HepG2 (cell line): ENCODE measurements around the gene IKBIP. TPM values are rescaled to one million over a fixed set of nuclear protein-coding genes. Genes with fewer than 3 reads are reported as not detected.
A peak's percentile ranks its signal among the peaks of the same experiment; 100 is the strongest.

Source experiments
- ATAC-seq: fragments of 200-7000 bp; cut with Tn5 transposase; 3 replicates; pipeline ENCODE4 v1.9.1; 2020; ENCODE audit warnings: mild to moderate bottlenecking, moderate library complexity
- Bru-seq: library from RNA; stranded (reverse); fragments of 400-500 nt; gene quantifications from one replicate; lab custom pipeline; 2021; lab: Mats Ljungman, UMichigan
- BruChase-seq, 2 experiments: library from RNA; stranded (reverse); fragments of 400-500 nt; gene quantifications; one replicate each; lab custom pipeline; 2021; lab: Mats Ljungman, UMichigan
- BruUV-seq: library from RNA; stranded (reverse); fragments of 400-500 nt; replicated peaks from 2 replicates; lab custom pipeline; 2021; lab: Mats Ljungman, UMichigan
- CTCF ChIA-PET: fragments of 300-600 bp; formaldehyde crosslinking; extraction: SDS; loops from one replicate; lab custom pipeline; 2021; ENCODE audit warnings: low total read pairs, inconsistent platforms, low intra/inter-chr PET ratio; lab: Yijun Ruan, JAX
- POLR2A ChIA-PET: fragments of 350-600 bp; sonication (Branson Sonifier 250); formaldehyde crosslinking; loops from one replicate; lab custom pipeline; 2020; ENCODE audit warnings: antibody characterized with exemption, inconsistent platforms; lab: Yijun Ruan, JAX
- DNase-seq: peaks from one replicate; pipeline ENCODE4 v3.0.0-alpha.2; 2015; ENCODE audit warnings: low spot score
- FAIRE-seq: peaks from 3 replicates; lab custom pipeline; 2011; peaks lifted over from hg19 to GRCh38; lab: Jason Lieb, UNC
- H2AFZ ChIP-seq: one replicate; pipeline ENCODE4 v1.6.1; 2011; ENCODE audit warnings: low read length, inconsistent platforms
- H3K27ac ChIP-seq: fragments of 300-600 bp; 3 replicates; pipeline ENCODE4 v1.8.0; 2011; ENCODE audit warnings: mixed run types, mild to moderate bottlenecking, mixed read lengths, low read length, inconsistent platforms; ENCODE audit not compliant: insufficient read depth; ENCODE audit errors: extremely low read length
- H3K27me3 ChIP-seq, 2 experiments: fragments of 200-600 bp in 1 of 2; 2 replicates in 1 of 2; 3 replicates in 1 of 2; pipeline versions ENCODE4 v1.6.0 to v1.8.0; 2011; ENCODE audit warnings: low read length in 2 of 2, mild to moderate bottlenecking in 2 of 2, moderate library complexity in 2 of 2, inconsistent platforms in 1 of 2; ENCODE audit not compliant: insufficient read depth in 2 of 2, control insufficient read depth in 1 of 2
- H3K36me3 ChIP-seq, 2 experiments: fragments of 200-600 bp in 1 of 2; replicated peaks in 1 of 2; 2 replicates in 1 of 2; 3 replicates in 1 of 2; pipeline versions ENCODE4 v1.5.1 to v1.8.0; 2011; ENCODE audit warnings: low read length in 2 of 2, inconsistent platforms in 1 of 2; ENCODE audit not compliant: insufficient read depth in 2 of 2, control insufficient read depth in 1 of 2
- H3K4me1 ChIP-seq: 2 replicates; pipeline ENCODE4 v1.5.1; 2012; ENCODE audit warnings: low read length, inconsistent platforms; ENCODE audit not compliant: insufficient read depth
- H3K4me2 ChIP-seq: 2 replicates; pipeline ENCODE4 v1.6.0; 2011; ENCODE audit warnings: low read depth, low read length, inconsistent platforms
- H3K4me3 ChIP-seq, 3 experiments: fragments of 200-600 bp in 1 of 3; sonication (generic), shearing (Covaris generic) in 1 of 3; replicated peaks in 1 of 3; 2 replicates each; pipeline ENCODE4 v1.5.1; 2011 to 2016; ENCODE audit warnings: low read length in 3 of 3, inconsistent platforms in 2 of 3, low read depth in 2 of 3, mild to moderate bottlenecking in 2 of 3, control low read depth in 1 of 3, mixed read lengths in 1 of 3; ENCODE audit not compliant: insufficient read depth in 1 of 3
- H3K79me2 ChIP-seq: one replicate; pipeline ENCODE4 v1.6.1; 2011; ENCODE audit warnings: low read length, inconsistent platforms; ENCODE audit not compliant: insufficient read depth
- H3K9ac ChIP-seq: 2 replicates; pipeline ENCODE4 v1.6.0; 2011; ENCODE audit warnings: mild to moderate bottlenecking, low read depth, low read length, inconsistent platforms; ENCODE audit not compliant: insufficient read depth
- H3K9me3 ChIP-seq: 2 replicates; pipeline ENCODE4 v1.5.1; 2012; ENCODE audit warnings: mild to moderate bottlenecking, low read length
- H4K20me1 ChIP-seq: 2 replicates; pipeline ENCODE4 v1.6.0; 2011; ENCODE audit warnings: inconsistent platforms, mild to moderate bottlenecking, low read length, moderate library complexity; ENCODE audit not compliant: insufficient read depth
- THAP11 ChIP-seq: IDR thresholded peaks from 2 replicates; pipeline ENCODE4 v1.6.1; 2016; ENCODE audit warnings: missing biosample characterization, missing genetic modification reagents
- WGBS: methylation state at CpG from one replicate; pipeline ENCODE4 v1.1.6; 2017; ENCODE audit warnings: low lambda C conversion rate; 5-methylcytosine and 5-hydroxymethylcytosine counted together
- in situ Hi-C: cut with HindIII; loops from 2 replicates; pipeline ENCODE4 v1.10.0; 2017; ENCODE audit warnings: low pct_unique_long_range_greater_than_20kb; ENCODE audit not compliant: extremely low pct_ligation_motif_present
- intact Hi-C: fragments of 100-400 bp; cut with micrococcal nuclease; formaldehyde crosslinking; loops from one replicate; pipeline ENCODE4 v1.10.0; 2022; ENCODE audit not compliant: unreplicated experiment
- long read RNA-seq, 2 experiments: library from RNA in 1 of 2; library from polyadenylated mRNA in 1 of 2; stranded (forward) in 1 of 2; unstranded in 1 of 2; transcript quantifications; one replicate each; pipeline ENCODE4 v2.0.0, GENCODE V29; 2019 to 2022
- polyA minus RNA-seq, 3 experiments: library from RNA; depleted of rRNA, polyadenylated mRNA; stranded (reverse); fragments of >200 nt; gene quantifications; 2 replicates each; pipeline ENCODE4 v1.2.3, GENCODE V29; 2011; ENCODE audit warnings: low replicate concordance in 1 of 3
- polyA plus RNA-seq, 8 experiments: library from polyadenylated mRNA; depleted of rRNA in 3 of 8; stranded (reverse) in 7 of 8; unstranded in 1 of 8; fragments of >200 nt; fragmentation: Illumina TruSeq in 4 of 8; extraction: Trizol in 4 of 8; gene quantifications; 2 replicates each; pipeline versions ENCODE4 v1.2.1 to v1.2.3, GENCODE V29; 2011 to 2016; ENCODE audit warnings: low read depth in 4 of 8, missing spikeins in 1 of 8, mixed read lengths in 1 of 8; ENCODE audit not compliant: insufficient read depth in 1 of 8
- total RNA-seq, 5 experiments: library from RNA; depleted of rRNA; stranded (reverse); fragments of >200 nt; fragmentation: Illumina TruSeq; extraction: Trizol; gene quantifications; 2 replicates each; pipeline ENCODE4 v1.2.3, GENCODE V29; 2016; ENCODE audit warnings: low read depth in 1 of 5
- TF ChIP-seq, protein P1 (sequence below): sonication (generic); formaldehyde crosslinking; IDR thresholded peaks from 2 replicates; pipeline ENCODE4 v1.5.0; 2020; ENCODE audit warnings: missing genetic modification reagents
- TF ChIP-seq, protein P2 (sequence below): sonication (generic); formaldehyde crosslinking; IDR thresholded peaks from one replicate; pipeline ENCODE4 v1.5.1; 2020; ENCODE audit warnings: mild to moderate bottlenecking, missing genetic modification reagents; ENCODE audit errors: not compliant biosample characterization

IKBIP gene, protein sequence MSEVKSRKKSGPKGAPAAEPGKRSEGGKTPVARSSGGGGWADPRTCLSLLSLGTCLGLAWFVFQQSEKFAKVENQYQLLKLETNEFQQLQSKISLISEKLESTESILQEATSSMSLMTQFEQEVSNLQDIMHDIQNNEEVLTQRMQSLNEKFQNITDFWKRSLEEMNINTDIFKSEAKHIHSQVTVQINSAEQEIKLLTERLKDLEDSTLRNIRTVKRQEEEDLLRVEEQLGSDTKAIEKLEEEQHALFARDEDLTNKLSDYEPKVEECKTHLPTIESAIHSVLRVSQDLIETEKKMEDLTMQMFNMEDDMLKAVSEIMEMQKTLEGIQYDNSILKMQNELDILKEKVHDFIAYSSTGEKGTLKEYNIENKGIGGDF
- total RNA-seq (2016; rRNA removed; fragmentation: Illumina TruSeq; extraction: Trizol) (50.4 and 55.5 TPM in 2 replicates), polyA plus RNA-seq (2011; rRNA removed) (13.1 and 20.0 TPM in 2 replicates), polyA minus RNA-seq (2011; rRNA and poly(A)+ RNA removed; ENCODE audit: low replicate concordance) (2.1 and 3.1 TPM in 2 replicates), Bru-seq, nascent RNA (percentile 79 among the genes with signal in this experiment), BruChase-seq, experiment 1, labeled RNA remaining after a 6-hour chase (percentile 83 among the genes with signal in this experiment), BruChase-seq, experiment 2, labeled RNA remaining after a 2-hour chase (percentile 74 among the genes with signal in this experiment)
- total RNA-seq (2016; cell fraction: cytosol; rRNA removed; fragmentation: Illumina TruSeq; extraction: Trizol; ENCODE audit: low read depth): 12.8 and 13.3 TPM in 2 replicates
- 49.3 and 57.3 TPM in 2 replicates for total RNA-seq (2016; cell fraction: insoluble cytoplasmic fraction; rRNA removed; fragmentation: Illumina TruSeq; extraction: Trizol)
- total RNA-seq (2016; cell fraction: membrane; rRNA removed; fragmentation: Illumina TruSeq; extraction: Trizol): 26.4 and 30.6 TPM in 2 replicates
- total RNA-seq (2016; cell fraction: nucleus; rRNA removed; fragmentation: Illumina TruSeq; extraction: Trizol): 45.6 and 51.3 TPM in 2 replicates
- polyA plus RNA-seq (2011; cell fraction: cytosol; rRNA removed): 11.1 and 13.4 TPM in 2 replicates
- 3.2 and 5.0 TPM in 2 replicates for polyA plus RNA-seq (2011; cell fraction: nucleus; rRNA removed)
- polyA plus RNA-seq (2012): 27.7 and 37.0 TPM in 2 replicates
- 12.5 and 13.4 TPM in 2 replicates for polyA plus RNA-seq (2016; cell fraction: cytosol; fragmentation: Illumina TruSeq; extraction: Trizol; ENCODE audit: low read depth)
- polyA plus RNA-seq (2016; cell fraction: insoluble cytoplasmic fraction; fragmentation: Illumina TruSeq; extraction: Trizol; ENCODE audit: low read depth): 45.9 and 51.3 TPM in 2 replicates
- 22.0 and 23.3 TPM in 2 replicates for polyA plus RNA-seq (2016; cell fraction: membrane; fragmentation: Illumina TruSeq; extraction: Trizol; ENCODE audit: low read depth)
- 59.6 and 61.9 TPM in 2 replicates for polyA plus RNA-seq (2016; cell fraction: nucleus; fragmentation: Illumina TruSeq; extraction: Trizol; ENCODE audit: insufficient read depth, low read depth)
- polyA minus RNA-seq (2011; cell fraction: cytosol; rRNA and poly(A)+ RNA removed): 12.5 and 14.2 TPM in 2 replicates
- polyA minus RNA-seq (2011; cell fraction: nucleus; rRNA and poly(A)+ RNA removed): 8.5 and 10.9 TPM in 2 replicates
- long read RNA-seq, experiment 1, transcript IKBIP-201 (3 exons, 3,189 nt): major isoform, 41 of 88 reads
- long read RNA-seq, experiment 1, transcript IKBIP-202 (3 exons, 1,645 nt): minor isoform, 27 of 88 reads
- long read RNA-seq, experiment 1, transcript IKBIP-203 (2 exons, 1,368 nt): minor isoform, 15 of 88 reads
- long read RNA-seq, experiment 1, partial matches to known transcripts: 0 of 88 reads
- long read RNA-seq, experiment 1, other reads (novel, unspliced or antisense): 5 of 88 reads
- long read RNA-seq, experiment 2, transcript IKBIP-203 (2 exons, 1,368 nt): minor isoform, 9 of 72 reads
- long read RNA-seq, experiment 2, transcript IKBIP-201 (3 exons, 3,189 nt): minor isoform, 11 of 72 reads
- long read RNA-seq, experiment 2, transcript IKBIP-202 (3 exons, 1,645 nt): major isoform, 23 of 72 reads
- long read RNA-seq, experiment 2, partial matches to known transcripts: 11 of 72 reads
- long read RNA-seq, experiment 2, other reads (novel, unspliced or antisense): 18 of 72 reads

DNA sequence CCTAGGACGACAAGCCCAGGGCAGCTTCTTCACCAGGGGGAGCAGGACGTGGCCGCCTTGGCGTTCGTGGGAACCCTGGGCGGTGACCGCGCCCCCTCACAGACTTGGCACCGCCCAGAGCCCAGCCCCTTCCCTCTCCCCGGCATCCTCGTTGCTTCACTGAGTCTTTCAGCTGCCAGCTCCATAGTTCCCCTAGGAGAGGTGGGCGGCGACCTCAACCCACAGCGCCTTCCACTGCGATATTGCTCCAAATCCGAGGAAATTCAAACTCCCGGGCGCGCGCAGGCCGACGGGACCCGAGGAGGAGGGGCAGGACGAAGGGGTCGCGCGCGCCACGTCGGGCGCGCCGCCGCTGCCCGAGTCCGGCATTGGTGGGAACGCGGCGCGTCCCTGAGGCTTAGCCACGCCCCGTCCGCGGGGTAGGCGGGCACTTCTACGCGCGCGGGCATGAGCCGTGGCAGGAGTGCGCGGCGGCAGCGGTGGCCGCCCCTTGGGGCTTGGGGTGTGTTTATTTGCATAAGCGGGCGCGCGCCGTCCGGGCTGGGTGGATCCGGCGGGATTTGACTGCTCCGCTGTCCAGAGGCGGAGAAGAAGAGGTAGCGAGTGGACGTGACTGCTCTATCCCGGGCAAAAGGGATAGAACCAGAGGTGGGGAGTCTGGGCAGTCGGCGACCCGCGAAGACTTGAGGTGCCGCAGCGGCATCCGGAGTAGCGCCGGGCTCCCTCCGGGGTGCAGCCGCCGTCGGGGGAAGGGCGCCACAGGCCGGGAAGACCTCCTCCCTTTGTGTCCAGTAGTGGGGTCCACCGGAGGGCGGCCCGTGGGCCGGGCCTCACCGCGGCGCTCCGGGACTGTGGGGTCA is at the start of gene IKBIP, which contains the start of gene APAF1:
IKBIP (minus strand) TSS at position 77 of the 860 bp plus-strand sequence. CDS start 87 bp downstream, outside the sequence.
APAF1 (plus strand) TSS at position 579 of the 860 bp plus-strand sequence. CDS start 3,070 bp downstream, outside the sequence.
- peak within 1 kb of the TSS; percentile 70 for H3K4me2 ChIP-seq
- no TSS peak for BruUV-seq
- ChIA-PET CTCF (no interaction called here), POLR2A (interaction anchor here (0.5 to 1.7 kb wide), 3 partner anchors 51 to 130 kb away, joined by 3 to 21 read pairs (median 4); partner anchors contain the start of genes SLC25A3 and TMPO)
- peak within 1 kb of the TSS; percentile 66 for H2AFZ ChIP-seq
- H3K79me2 ChIP-seq: peaks cover 61% of the 10 kb centered on the region
- H3K36me3 ChIP-seq: peaks cover 1 to 15% of the 10 kb centered on the region in 2 experiments; a peak in 3 of 5 replicates
- WGBS: under 1% methylated on average over 26 of the region's 91 CpGs
- no peaks in the 10 kb centered on the region; a peak in 1 of 5 replicates for H3K27me3 ChIP-seq
- ATAC-seq (peak; percentile 92), FAIRE-seq (peak; percentile 58), DNase-seq (peak; percentile 89)
- intact Hi-C loops (loop anchor here (1.0 to 2.0 kb wide), 3 partner anchors 52 to 142 kb away; partner anchors contain the start of gene SLC25A3), in situ Hi-C loops (no loop called here)
- no peaks in the 10 kb centered on the region for H3K9me3 ChIP-seq
- H3K4me1 ChIP-seq: peaks cover 40% of the 10 kb centered on the region
- peak within 1 kb of the TSS; percentile 91 for H3K9ac ChIP-seq
- H4K20me1 ChIP-seq: no peaks in the 10 kb centered on the region; the same call in 1 of the 2 replicates
- peak within 1 kb of the TSS; percentile 84 for H3K27ac ChIP-seq
- H3K4me3 ChIP-seq: peak within 1 kb of the TSS; percentile 88 to 99 (median 95)
- TF ChIP-seq, protein P1, sequence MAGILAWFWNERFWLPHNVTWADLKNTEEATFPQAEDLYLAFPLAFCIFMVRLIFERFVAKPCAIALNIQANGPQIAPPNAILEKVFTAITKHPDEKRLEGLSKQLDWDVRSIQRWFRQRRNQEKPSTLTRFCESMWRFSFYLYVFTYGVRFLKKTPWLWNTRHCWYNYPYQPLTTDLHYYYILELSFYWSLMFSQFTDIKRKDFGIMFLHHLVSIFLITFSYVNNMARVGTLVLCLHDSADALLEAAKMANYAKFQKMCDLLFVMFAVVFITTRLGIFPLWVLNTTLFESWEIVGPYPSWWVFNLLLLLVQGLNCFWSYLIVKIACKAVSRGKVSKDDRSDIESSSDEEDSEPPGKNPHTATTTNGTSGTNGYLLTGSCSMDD (CRISPR knock-in tag): no peak
- TF ChIP-seq, protein P2, sequence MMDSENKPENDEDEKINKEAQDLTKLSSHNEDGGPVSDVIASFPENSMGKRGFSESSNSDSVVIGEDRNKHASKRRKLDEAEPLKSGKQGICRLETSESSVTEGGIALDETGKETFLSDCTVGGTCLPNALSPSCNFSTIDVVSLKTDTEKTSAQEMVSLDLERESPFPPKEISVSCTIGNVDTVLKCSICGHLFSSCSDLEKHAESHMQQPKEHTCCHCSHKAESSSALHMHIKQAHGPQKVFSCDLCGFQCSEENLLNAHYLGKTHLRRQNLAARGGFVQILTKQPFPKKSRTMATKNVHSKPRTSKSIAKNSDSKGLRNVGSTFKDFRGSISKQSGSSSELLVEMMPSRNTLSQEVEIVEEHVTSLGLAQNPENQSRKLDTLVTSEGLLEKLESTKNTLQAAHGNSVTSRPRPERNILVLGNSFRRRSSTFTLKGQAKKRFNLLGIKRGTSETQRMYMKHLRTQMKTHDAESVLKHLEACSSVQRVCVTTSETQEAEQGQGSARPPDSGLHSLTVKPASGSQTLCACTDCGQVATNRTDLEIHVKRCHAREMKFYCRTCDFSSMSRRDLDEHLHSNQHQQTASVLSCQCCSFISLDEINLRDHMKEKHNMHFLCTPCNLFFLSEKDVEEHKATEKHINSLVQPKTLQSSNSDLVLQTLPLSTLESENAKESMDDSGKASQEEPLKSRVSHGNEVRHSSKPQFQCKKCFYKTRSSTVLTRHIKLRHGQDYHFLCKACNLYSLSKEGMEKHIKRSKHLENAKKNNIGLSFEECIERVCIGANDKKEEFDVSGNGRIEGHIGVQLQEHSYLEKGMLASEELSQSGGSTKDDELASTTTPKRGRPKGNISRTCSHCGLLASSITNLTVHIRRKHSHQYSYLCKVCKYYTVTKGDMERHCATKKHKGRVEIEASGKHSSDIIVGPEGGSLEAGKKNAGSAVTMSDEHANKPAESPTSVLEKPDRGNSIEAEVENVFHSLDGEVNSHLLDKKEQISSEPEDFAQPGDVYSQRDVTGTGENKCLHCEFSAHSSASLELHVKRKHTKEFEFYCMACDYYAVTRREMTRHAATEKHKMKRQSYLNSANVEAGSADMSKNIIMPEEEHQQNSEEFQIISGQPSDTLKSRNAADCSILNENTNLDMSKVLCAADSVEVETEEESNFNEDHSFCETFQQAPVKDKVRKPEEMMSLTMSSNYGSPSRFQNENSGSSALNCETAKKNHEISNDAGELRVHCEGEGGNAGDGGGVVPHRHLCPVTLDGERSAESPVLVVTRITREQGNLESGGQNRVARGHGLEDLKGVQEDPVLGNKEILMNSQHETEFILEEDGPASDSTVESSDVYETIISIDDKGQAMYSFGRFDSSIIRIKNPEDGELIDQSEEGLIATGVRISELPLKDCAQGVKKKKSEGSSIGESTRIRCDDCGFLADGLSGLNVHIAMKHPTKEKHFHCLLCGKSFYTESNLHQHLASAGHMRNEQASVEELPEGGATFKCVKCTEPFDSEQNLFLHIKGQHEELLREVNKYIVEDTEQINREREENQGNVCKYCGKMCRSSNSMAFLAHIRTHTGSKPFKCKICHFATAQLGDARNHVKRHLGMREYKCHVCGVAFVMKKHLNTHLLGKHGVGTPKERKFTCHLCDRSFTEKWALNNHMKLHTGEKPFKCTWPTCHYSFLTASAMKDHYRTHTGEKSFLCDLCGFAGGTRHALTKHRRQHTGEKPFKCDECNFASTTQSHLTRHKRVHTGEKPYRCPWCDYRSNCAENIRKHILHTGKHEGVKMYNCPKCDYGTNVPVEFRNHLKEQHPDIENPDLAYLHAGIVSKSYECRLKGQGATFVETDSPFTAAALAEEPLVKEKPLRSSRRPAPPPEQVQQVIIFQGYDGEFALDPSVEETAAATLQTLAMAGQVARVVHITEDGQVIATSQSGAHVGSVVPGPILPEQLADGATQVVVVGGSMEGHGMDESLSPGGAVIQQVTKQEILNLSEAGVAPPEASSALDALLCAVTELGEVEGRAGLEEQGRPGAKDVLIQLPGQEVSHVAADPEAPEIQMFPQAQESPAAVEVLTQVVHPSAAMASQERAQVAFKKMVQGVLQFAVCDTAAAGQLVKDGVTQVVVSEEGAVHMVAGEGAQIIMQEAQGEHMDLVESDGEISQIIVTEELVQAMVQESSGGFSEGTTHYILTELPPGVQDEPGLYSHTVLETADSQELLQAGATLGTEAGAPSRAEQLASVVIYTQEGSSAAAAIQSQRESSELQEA: no peak
- peak; percentile 68 for TF ChIP-seq THAP11
